Endothelial cell of umbilical vein (primary cell): Measurements from ENCODE around the gene AP4M1.

Experiments
- EZH2 ChIP-seq: IDR thresholded peaks from 2 replicates; pipeline ENCODE4 v1.6.1; 2012; ENCODE audit warnings: borderline replicate concordance, low read depth, mild to moderate bottlenecking, moderate library complexity, low read length, inconsistent platforms; ENCODE audit not compliant: severe bottlenecking
- GATA2 ChIP-seq: IDR thresholded peaks from 2 replicates; pipeline ENCODE4 v1.7.0; 2011; ENCODE audit warnings: low read depth, mild to moderate bottlenecking, moderate library complexity, mixed read lengths, low read length; ENCODE audit not compliant: insufficient read length, insufficient read depth
- JUN ChIP-seq: IDR thresholded peaks from 2 replicates; pipeline ENCODE4 v1.6.1; 2011; ENCODE audit warnings: borderline replicate concordance, low read depth; ENCODE audit not compliant: insufficient read length, insufficient read depth
- MYC ChIP-seq: IDR thresholded peaks from one replicate; pipeline ENCODE4 v1.6.1; 2011; ENCODE audit warnings: mild to moderate bottlenecking, low read depth, low read length
- POLR2A ChIP-seq: IDR thresholded peaks from 2 replicates; pipeline ENCODE4 v1.6.1; 2012; ENCODE audit warnings: low read depth, mild to moderate bottlenecking, control low read depth, low read length
- POLR2AphosphoS5 ChIP-seq: IDR thresholded peaks from 2 replicates; pipeline ENCODE4 v1.6.1; 2012; ENCODE audit warnings: low read depth, mild to moderate bottlenecking, control low read depth, low read length, moderate library complexity; ENCODE audit not compliant: insufficient read depth
- TF ChIP-seq, protein P1 (sequence below), 2 donors: IDR thresholded peaks; 1 replicate in 1 of 2; 2 replicates in 1 of 2; pipeline ENCODE4 v1.5.1; 2011; ENCODE audit warnings: low read length in 2 of 2, mild to moderate bottlenecking in 2 of 2, moderate library complexity in 2 of 2, control low read depth in 1 of 2, inconsistent platforms in 1 of 2, low read depth in 1 of 2; ENCODE audit not compliant: insufficient read depth in 1 of 2; ENCODE audit errors: extremely low read depth in 1 of 2
- TF ChIP-seq, protein P2 (sequence below): IDR thresholded peaks from 2 replicates; pipeline ENCODE4 v1.6.1; 2011; ENCODE audit not compliant: insufficient read depth, insufficient read length

DNA sequence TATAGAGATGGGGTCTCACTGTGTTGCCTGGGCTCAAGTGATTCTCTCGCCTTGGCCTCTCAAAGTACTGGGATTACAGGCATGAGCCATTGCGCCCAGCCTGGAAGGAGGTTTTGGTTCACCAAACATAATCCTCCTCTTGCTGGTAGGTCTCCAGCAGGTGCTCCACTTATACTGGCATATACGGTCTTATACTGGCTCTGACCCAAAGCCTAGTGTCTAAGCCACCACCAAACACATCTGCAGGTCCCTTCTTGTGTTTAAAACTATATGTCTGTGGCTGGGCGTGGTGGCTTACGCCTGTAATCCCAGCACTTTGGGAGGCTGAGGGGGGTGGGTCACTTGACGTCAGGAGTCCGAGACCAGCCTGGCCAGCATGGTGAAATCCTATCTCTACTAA is 30.7 kb downstream of the AP4M1 start:
- TF ChIP-seq, protein P1, sequence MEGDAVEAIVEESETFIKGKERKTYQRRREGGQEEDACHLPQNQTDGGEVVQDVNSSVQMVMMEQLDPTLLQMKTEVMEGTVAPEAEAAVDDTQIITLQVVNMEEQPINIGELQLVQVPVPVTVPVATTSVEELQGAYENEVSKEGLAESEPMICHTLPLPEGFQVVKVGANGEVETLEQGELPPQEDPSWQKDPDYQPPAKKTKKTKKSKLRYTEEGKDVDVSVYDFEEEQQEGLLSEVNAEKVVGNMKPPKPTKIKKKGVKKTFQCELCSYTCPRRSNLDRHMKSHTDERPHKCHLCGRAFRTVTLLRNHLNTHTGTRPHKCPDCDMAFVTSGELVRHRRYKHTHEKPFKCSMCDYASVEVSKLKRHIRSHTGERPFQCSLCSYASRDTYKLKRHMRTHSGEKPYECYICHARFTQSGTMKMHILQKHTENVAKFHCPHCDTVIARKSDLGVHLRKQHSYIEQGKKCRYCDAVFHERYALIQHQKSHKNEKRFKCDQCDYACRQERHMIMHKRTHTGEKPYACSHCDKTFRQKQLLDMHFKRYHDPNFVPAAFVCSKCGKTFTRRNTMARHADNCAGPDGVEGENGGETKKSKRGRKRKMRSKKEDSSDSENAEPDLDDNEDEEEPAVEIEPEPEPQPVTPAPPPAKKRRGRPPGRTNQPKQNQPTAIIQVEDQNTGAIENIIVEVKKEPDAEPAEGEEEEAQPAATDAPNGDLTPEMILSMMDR (IDR thresholded peaks at IDR 0.05; ENCODE audit: extremely low read depth in 1 of 2, insufficient read depth in 1 of 2, low read depth in 1 of 2, low read length in 2 of 2): no peak
- no peak for TF ChIP-seq POLR2A
- TF ChIP-seq MYC: no peak
- TF ChIP-seq EZH2: no peak
- no peak for TF ChIP-seq POLR2AphosphoS5
- TF ChIP-seq, protein P2, sequence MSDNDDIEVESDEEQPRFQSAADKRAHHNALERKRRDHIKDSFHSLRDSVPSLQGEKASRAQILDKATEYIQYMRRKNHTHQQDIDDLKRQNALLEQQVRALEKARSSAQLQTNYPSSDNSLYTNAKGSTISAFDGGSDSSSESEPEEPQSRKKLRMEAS: no peak
- no peak for TF ChIP-seq GATA2
- TF ChIP-seq JUN: no peak
